ENCODE data around the gene ZNF99. TPM values are rescaled to one million over a fixed set of nuclear protein-coding genes. Genes with fewer than 3 reads are reported as not detected.
"Not testable (repeated sequence)": the region's sequence is repeated elsewhere in the genome, so short reads cannot be mapped to it uniquely, and the experiment has no call there.

Gene ZNF99
- polyA plus RNA-seq, 6 donors from 2014 or later: 0.14 to 0.37 (median 0.20) TPM; not detected in 2

DNA sequence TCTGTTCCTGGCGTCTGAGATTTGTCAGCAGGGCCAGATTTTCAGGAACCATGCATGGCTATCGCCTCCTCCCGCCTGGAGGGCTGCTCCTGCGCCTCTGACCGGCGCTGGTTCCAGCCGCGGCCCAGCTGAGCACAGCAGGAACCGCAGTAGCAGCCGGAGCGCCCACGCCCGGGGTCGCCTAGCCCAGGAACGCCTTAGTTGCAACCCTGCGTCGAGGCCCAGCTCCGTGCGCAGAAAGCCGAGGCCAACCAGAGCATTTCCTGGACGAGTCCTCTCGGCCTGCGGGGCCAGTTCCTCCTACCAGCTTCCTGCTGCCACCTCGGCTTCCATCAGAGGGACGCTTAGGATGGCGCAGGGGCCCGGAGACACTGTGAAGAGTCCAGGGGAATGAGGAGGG lies 75.0 kb downstream of the ZNF99 start:
- Mint-ChIP-seq H3K4me3 (no peak overlapping the region), H3K9me3 (peaks cover 0 to 20% (median 14%) of the 10 kb centered on the region in 7 donors), H3K27me3 (no peaks in the 10 kb centered on the region), H3K27ac (no peak overlapping the region), H3K4me1 (no peaks in the 10 kb centered on the region), H3K36me3 (no peaks in the 10 kb centered on the region)
- DNase-seq: no peak
- ATAC-seq (ENCODE audit: low read depth in 2 of 2): no peak

DNA sequence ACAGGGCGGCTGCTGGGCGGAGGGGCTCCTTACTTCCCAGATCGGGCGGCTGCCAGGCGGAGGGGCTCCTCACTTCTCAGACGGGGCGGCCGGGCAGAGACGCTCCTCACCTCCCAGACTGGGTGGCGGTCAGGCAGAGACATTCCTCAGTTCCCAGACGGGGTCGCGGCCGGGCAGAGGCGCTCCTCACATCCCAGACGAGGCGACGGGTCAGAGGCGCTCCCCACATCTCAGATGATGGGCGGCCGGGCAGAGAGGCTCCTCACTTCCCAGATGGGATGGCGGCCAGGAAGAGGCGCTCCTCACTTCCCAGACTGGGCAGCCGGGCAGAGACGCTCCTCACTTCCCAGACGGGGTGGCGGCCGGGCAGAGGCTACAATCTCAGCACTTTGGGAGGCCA lies 80.9 kb downstream of the ZNF99 start:
- ATAC-seq (ENCODE audit: low read depth in 2 of 2); DNase-seq; H3K4me3 Mint-ChIP-seq; H3K4me1 Mint-ChIP-seq; H3K27ac Mint-ChIP-seq; H3K36me3 Mint-ChIP-seq; H3K27me3 Mint-ChIP-seq: not testable (repeated sequence)
- H3K9me3 Mint-ChIP-seq: peaks cover 0 to 32% (median 25%) of the 10 kb centered on the region in 7 donors

DNA sequence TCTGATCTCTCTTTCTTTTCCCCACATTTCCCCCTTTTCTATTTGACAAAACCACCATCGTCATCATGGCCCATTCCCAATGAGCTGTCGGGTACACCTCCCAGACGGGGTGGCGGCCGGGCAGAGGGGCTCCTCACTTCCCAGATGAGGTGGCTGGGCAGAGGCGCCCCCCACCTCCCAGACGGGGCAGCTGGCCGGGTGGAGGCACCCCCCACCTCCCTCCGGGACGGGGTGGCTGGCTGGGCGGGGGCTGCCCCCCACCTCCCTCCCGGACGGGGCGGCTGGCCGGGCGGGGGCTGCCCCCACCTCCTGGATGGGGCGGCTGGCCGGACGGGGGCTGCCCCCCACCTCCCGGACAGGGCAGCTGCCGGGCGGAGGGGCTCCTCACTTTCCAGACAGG lies 81.3 kb downstream of the ZNF99 start:
- peaks cover 0 to 37% (median 28%) of the 10 kb centered on the region in 7 donors for H3K9me3 Mint-ChIP-seq
- ATAC-seq (ENCODE audit: low read depth in 2 of 2); H3K4me1 Mint-ChIP-seq; H3K27me3 Mint-ChIP-seq; H3K4me3 Mint-ChIP-seq; H3K27ac Mint-ChIP-seq; H3K36me3 Mint-ChIP-seq; DNase-seq: not testable (repeated sequence)

Other genes starting within 250 kb of the ZNF99 start
- gene ZNF492, start 149.8 kb downstream of the ZNF99 start, polyA plus RNA-seq (ENCODE audit: low read depth in 6 of 6): under 1 TPM in 5 of 6 donors, not detected in 1; 0.44 to 0.98 (median 0.70) TPM
- under 1 TPM in 1 of 6 donors, not detected in 5; 0.26 TPM for gene ZNF723, start 48.1 kb upstream of the ZNF99 start, polyA plus RNA-seq (ENCODE audit: low read depth in 6 of 6)
- gene ZNF728, start 219.0 kb upstream of the ZNF99 start, polyA plus RNA-seq (ENCODE audit: low read depth in 6 of 6): not detected

Measured in naive B cell (primary cell).